CD4-positive, alpha-beta T cell (primary cell): ENCODE results near the gene PCED1A. TPM values are rescaled to one million over a fixed set of nuclear protein-coding genes. Genes with fewer than 3 reads are reported as not detected.
A peak's percentile ranks its signal among the peaks of the same experiment; 100 is the strongest.

Source experiments
- ATAC-seq: fragments of 200-7000 bp; cut with Tn5 transposase; one replicate; pipeline ENCODE4 v1.10.0; 2022; ENCODE audit warnings: mild to moderate bottlenecking; ENCODE audit not compliant: poor library complexity
- CTCF ChIA-PET: fragments of 350-600 bp; sonication (Branson Sonifier 250); formaldehyde crosslinking; loops from one replicate; lab custom pipeline; 2021; ENCODE audit warnings: antibody characterized with exemption, inconsistent platforms; lab: Charles Lee
- POLR2A ChIA-PET: fragments of 350-600 bp; sonication (Branson Sonifier 250); formaldehyde crosslinking; loops from one replicate; lab custom pipeline; 2021; ENCODE audit warnings: antibody characterized with exemption, inconsistent platforms; lab: Charles Lee
- DNase-seq, 14 experiments: peaks; one replicate each; pipeline ENCODE4 v3.0.0-alpha.2; 2013 to 2020; ENCODE audit warnings: mixed read lengths in 2 of 14
- H3K27ac ChIP-seq, 2 donors: one replicate each; pipeline versions ENCODE4 v1.5.1 to v1.7.0; 2013; ENCODE audit warnings: low read length in 2 of 2, low read depth in 1 of 2, mild to moderate bottlenecking in 1 of 2
- H3K27me3 ChIP-seq, 2 experiments: 1 replicate in 1 of 2; 2 replicates in 1 of 2; pipeline versions ENCODE4 v1.6.1 to v1.7.0; 2013; ENCODE audit warnings: low read length in 2 of 2, control low read depth in 1 of 2, mild to moderate bottlenecking in 1 of 2, moderate library complexity in 1 of 2; ENCODE audit not compliant: insufficient read depth in 2 of 2, control insufficient read depth in 1 of 2
- H3K36me3 ChIP-seq: one replicate; pipeline ENCODE4 v1.6.1; 2013; ENCODE audit warnings: low read length, control low read depth; ENCODE audit not compliant: insufficient read depth
- H3K4me1 ChIP-seq: one replicate; pipeline ENCODE4 v1.6.1; 2013; ENCODE audit warnings: low read length, control low read depth; ENCODE audit not compliant: insufficient read depth
- H3K4me3 ChIP-seq: one replicate; pipeline ENCODE4 v1.5.1; 2013; ENCODE audit warnings: mild to moderate bottlenecking, low read length, moderate library complexity
- H3K9me3 ChIP-seq, 2 experiments: 1 replicate in 1 of 2; 2 replicates in 1 of 2; pipeline versions ENCODE4 v1.6.1 to v1.7.0; 2013; ENCODE audit warnings: low read length in 2 of 2, mild to moderate bottlenecking in 2 of 2, control low read depth in 1 of 2, moderate library complexity in 1 of 2; ENCODE audit not compliant: control insufficient read depth in 1 of 2, insufficient read depth in 1 of 2
- H3K27ac Mint-ChIP-seq: one replicate; pipeline ENCODE4 v1.8.0; 2020; ENCODE audit warnings: mixed read lengths
- H3K27me3 Mint-ChIP-seq: one replicate; pipeline ENCODE4 v1.8.0; 2021; ENCODE audit warnings: mixed read lengths
- H3K36me3 Mint-ChIP-seq: one replicate; pipeline ENCODE4 v1.8.0; 2021; ENCODE audit warnings: low read depth, mixed read lengths
- H3K4me1 Mint-ChIP-seq: one replicate; pipeline ENCODE4 v1.8.0; 2021; ENCODE audit warnings: low read depth, mixed read lengths
- H3K4me3 Mint-ChIP-seq: one replicate; pipeline ENCODE4 v1.8.0; 2020; ENCODE audit warnings: mild to moderate bottlenecking, mixed read lengths
- H3K9me3 Mint-ChIP-seq: one replicate; pipeline ENCODE4 v1.8.0; 2020; ENCODE audit warnings: mixed read lengths
- CTCF ChIP-seq: fragments of 200-600 bp; IDR thresholded peaks from one replicate; pipeline ENCODE4 v1.8.0; 2022; ENCODE audit warnings: antibody characterized with exemption, mild to moderate bottlenecking
- intact Hi-C, 2 experiments: fragments of 100-400 bp; cut with DNase I in 1 of 2; cut with micrococcal nuclease in 1 of 2; formaldehyde crosslinking; loops; one replicate each; pipeline versions ENCODE4 v1.15.1 to v1.9.0; 2023 to 2025; cut with DNase I, micrococcal nuclease
- total RNA-seq, 174 experiments: library from RNA in 2 of 174; stranded (reverse) in 2 of 174; gene quantifications; one replicate each; pipeline ENCODE4 v1.2.3 and lab custom pipeline; 2021 to 2026

Gene PCED1A
- total RNA-seq, 2 experiments from 2014 or later = 69.2 to 69.7 TPM

DNA sequence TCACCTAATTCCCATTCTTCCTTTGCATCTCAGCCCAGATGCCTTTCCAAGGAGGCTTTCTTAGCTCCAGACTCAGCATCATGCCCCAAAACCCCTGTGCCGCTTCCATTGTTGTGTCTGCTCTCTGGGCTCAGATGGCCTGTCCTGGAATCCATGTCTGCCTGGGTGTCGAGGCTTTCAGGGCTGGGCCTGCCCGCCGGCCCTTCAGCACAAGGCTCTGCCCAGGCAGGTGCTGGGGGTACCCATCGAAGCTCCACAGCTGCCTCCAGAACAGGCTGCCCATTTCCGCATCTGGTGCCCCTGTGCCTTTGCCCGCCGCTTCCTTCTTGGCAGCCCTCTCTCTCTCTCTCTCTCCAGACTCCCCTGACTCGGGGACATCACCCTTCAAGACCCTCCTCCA lies 41.2 kb downstream of the PCED1A start:
- CTCF ChIA-PET = no interaction called here

DNA sequence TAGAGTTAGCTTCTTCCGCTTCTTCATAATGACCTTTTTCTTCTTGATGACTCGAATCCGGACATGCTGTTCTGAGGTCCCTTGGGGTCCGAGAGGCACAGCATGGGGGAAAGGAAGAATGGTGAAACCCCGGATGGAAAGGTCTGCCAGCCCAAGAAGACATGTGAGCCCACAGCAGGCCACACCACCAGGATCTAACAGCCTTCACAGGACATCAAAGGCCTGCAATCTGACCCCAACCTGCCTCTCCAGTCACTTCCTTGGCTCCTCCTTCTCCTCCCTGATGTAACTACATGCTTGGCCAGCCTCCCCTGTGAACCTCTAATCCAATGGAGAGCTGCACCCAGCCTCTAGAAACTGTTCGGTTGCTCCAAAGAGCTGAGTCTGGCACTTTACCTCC lies 41.6 kb downstream of the PCED1A start:
- intact Hi-C loops = no loop called here
- Mint-ChIP-seq H3K27ac (no peak overlapping the region), H3K9me3 (no peaks in the 10 kb centered on the region), H3K4me3 (peak overlapping the region; percentile 88), H3K27me3 (peaks cover 79% of the 10 kb centered on the region), H3K36me3 (no peaks in the 10 kb centered on the region), H3K4me1 (peaks cover 25% of the 10 kb centered on the region)
- H3K4me3 ChIP-seq = no peak overlapping the region
- DNase-seq (no peak), ATAC-seq (no peak)
- peaks cover 0 to 14% of the 10 kb centered on the region in 2 experiments for H3K9me3 ChIP-seq
- H3K4me1 ChIP-seq = peaks cover 25% of the 10 kb centered on the region
- H3K36me3 ChIP-seq = no peaks in the 10 kb centered on the region
- no peak for TF ChIP-seq CTCF
- POLR2A ChIA-PET = no interaction called here
- no peak overlapping the region for H3K27ac ChIP-seq
- peaks cover 41 to 48% of the 10 kb centered on the region in 2 experiments for H3K27me3 ChIP-seq
- CTCF ChIA-PET = no interaction called here

More for the DNA sequence above, 41.2 kb downstream of the PCED1A start:
- no peak for TF ChIP-seq CTCF
- no peaks in the 10 kb centered on the region for H3K36me3 Mint-ChIP-seq
- H3K9me3 ChIP-seq = peaks cover 0 to 14% of the 10 kb centered on the region in 2 experiments
- DNase-seq (no peak), ATAC-seq (no peak)
- H3K36me3 ChIP-seq = no peaks in the 10 kb centered on the region
- H3K9me3 Mint-ChIP-seq = no peaks in the 10 kb centered on the region
- peaks cover 46 to 53% of the 10 kb centered on the region in 2 experiments for H3K27me3 ChIP-seq
- intact Hi-C loops = no loop called here
- H3K27ac ChIP-seq = no peak overlapping the region
- H3K4me1 Mint-ChIP-seq = peaks cover 25% of the 10 kb centered on the region
- peak overlapping the region; percentile 88 for H3K4me3 Mint-ChIP-seq
- peak overlapping the region; percentile 51 for H3K4me3 ChIP-seq
- peaks cover 25% of the 10 kb centered on the region for H3K4me1 ChIP-seq
- POLR2A ChIA-PET = interaction anchor here (1.6 kb wide), 1 partner anchor 41 kb away, joined by 3 read pairs; the partner anchor contains the start of genes PCED1A and VPS16
- H3K27me3 Mint-ChIP-seq = peaks cover 84% of the 10 kb centered on the region
- H3K27ac Mint-ChIP-seq = no peak overlapping the region

GRCh38 chr20:2798095-2798805 lies 42.2 kb downstream of the PCED1A start:
- no peak overlapping the region for H3K27ac Mint-ChIP-seq
- Histone ChIP-seq H3K36me3 (no peaks in the 10 kb centered on the region), H3K27ac (no peak overlapping the region), H3K4me3 (no peak overlapping the region), H3K27me3 (peaks cover 39 to 45% of the 10 kb centered on the region in 2 experiments), H3K4me1 (peaks cover 25% of the 10 kb centered on the region), H3K9me3 (peaks cover 0 to 14% of the 10 kb centered on the region in 2 experiments)
- POLR2A ChIA-PET = no interaction called here
- peaks cover 25% of the 10 kb centered on the region for H3K4me1 Mint-ChIP-seq
- CTCF ChIA-PET = no interaction called here
- TF ChIP-seq CTCF = no peak
- peaks cover 78% of the 10 kb centered on the region for H3K27me3 Mint-ChIP-seq
- DNase-seq (no peak), ATAC-seq (no peak)
- H3K36me3 Mint-ChIP-seq = no peaks in the 10 kb centered on the region
- H3K9me3 Mint-ChIP-seq = no peaks in the 10 kb centered on the region
- peak overlapping the region; percentile 11 for H3K4me3 Mint-ChIP-seq
- intact Hi-C loops = no loop called here
